Panc1 (cell line): ENCODE measurements around the gene CAV2. TPM values are rescaled to one million over a fixed set of nuclear protein-coding genes. Genes with fewer than 3 reads are reported as not detected.

Source experiments
- ATAC-seq: fragments of 200-7000 bp; cut with Tn5 transposase; 2 replicates; pipeline ENCODE4 v1.9.1; 2020; ENCODE audit warnings: mild to moderate bottlenecking, moderate library complexity
- BruUV-seq: library from RNA; stranded (reverse); fragments of 400-500 nt; replicated peaks from 2 replicates; lab custom pipeline; 2021; lab: Mats Ljungman, UMichigan
- CTCF ChIA-PET: fragments of 300-600 bp; sonication (Branson Sonifier 250); formaldehyde crosslinking; loops from one replicate; lab custom pipeline; 2022; ENCODE audit warnings: antibody characterized with exemption; lab: Charles Lee
- POLR2A ChIA-PET: fragments of 300-600 bp; sonication (Branson Sonifier 250); formaldehyde crosslinking; loops from one replicate; lab custom pipeline; 2022; ENCODE audit warnings: antibody characterized with exemption; lab: Charles Lee
- DNase-seq: peaks from one replicate; pipeline ENCODE4 v3.0.0-alpha.2; 2010; ENCODE audit warnings: low read depth, low spot score
- H3K27ac ChIP-seq: 2 replicates; pipeline ENCODE4 v1.5.1; 2011; ENCODE audit warnings: mild to moderate bottlenecking, low read length, inconsistent platforms
- H3K27me3 ChIP-seq: fragments of 200-500 bp; sonication (Bioruptor generic); 2 replicates; pipeline ENCODE4 v1.6.0; 2014; ENCODE audit warnings: low read length, inconsistent platforms; ENCODE audit not compliant: control insufficient read depth, insufficient read depth
- H3K36me3 ChIP-seq: fragments of 200-500 bp; sonication (Bioruptor generic); 2 replicates; pipeline ENCODE4 v1.5.1; 2014; ENCODE audit warnings: inconsistent platforms, mild to moderate bottlenecking, low read length, moderate library complexity; ENCODE audit not compliant: control insufficient read depth, insufficient read depth
- H3K4me1 ChIP-seq: 2 replicates; pipeline ENCODE4 v1.5.1; 2011; ENCODE audit warnings: inconsistent platforms, mild to moderate bottlenecking, low read length, moderate library complexity; ENCODE audit not compliant: control insufficient read depth, insufficient read depth
- H3K4me3 ChIP-seq, 2 experiments: 2 replicates each; pipeline ENCODE4 v1.5.1; 2011 to 2012; ENCODE audit warnings: low read depth in 2 of 2, low read length in 2 of 2, mild to moderate bottlenecking in 2 of 2, inconsistent platforms in 1 of 2, moderate library complexity in 1 of 2
- H3K9me3 ChIP-seq: fragments of 200-500 bp; sonication (Bioruptor generic); 2 replicates; pipeline ENCODE4 v1.5.1; 2014; ENCODE audit warnings: low read depth, mild to moderate bottlenecking, inconsistent platforms, low read length, moderate library complexity; ENCODE audit not compliant: control insufficient read depth, insufficient read depth
- CTCF ChIP-seq: fragments of 450-650 bp; IDR thresholded peaks from 2 replicates; pipeline ENCODE4 v1.5.1; 2017; ENCODE audit warnings: mild to moderate bottlenecking
- POLR2AphosphoS5 ChIP-seq: IDR thresholded peaks from 2 replicates; pipeline ENCODE4 v1.6.1; 2012; ENCODE audit warnings: mild to moderate bottlenecking, low read depth, low read length, moderate library complexity
- SIN3A ChIP-seq: IDR thresholded peaks from 2 replicates; pipeline ENCODE4 v1.6.1; 2012; ENCODE audit warnings: low read depth, mild to moderate bottlenecking, low read length, moderate library complexity, borderline replicate concordance; ENCODE audit not compliant: insufficient read depth
- TCF7L2 ChIP-seq: IDR thresholded peaks from 2 replicates; pipeline ENCODE4 v1.6.1; 2011; ENCODE audit warnings: mild to moderate bottlenecking, low read depth, low read length, inconsistent platforms
- in situ Hi-C: cut with HindIII; loops from 2 replicates; pipeline ENCODE4 v1.10.0; 2016; ENCODE audit warnings: low sequenced_read_pairs, low pct_unique_long_range_greater_than_20kb
- intact Hi-C: fragments of 100-400 bp; cut with micrococcal nuclease; formaldehyde crosslinking; loops from one replicate; pipeline ENCODE4 v1.10.0; 2022; ENCODE audit not compliant: unreplicated experiment
- total RNA-seq: library from RNA; stranded (reverse); gene quantifications from one replicate; pipeline ENCODE4 v1.2.1, GENCODE V29; 2021; ENCODE audit not compliant: unreplicated experiment
- TF ChIP-seq, protein P1 (sequence below), 2 experiments: IDR thresholded peaks; 2 replicates each; pipeline ENCODE4 v1.6.1; 2011 to 2012; ENCODE audit warnings: low read depth in 2 of 2, control low read depth in 1 of 2, low read length in 1 of 2, mild to moderate bottlenecking in 1 of 2, moderate library complexity in 1 of 2; ENCODE audit not compliant: insufficient read depth in 1 of 2

Gene CAV2
- total RNA-seq, 1 experiment from 2014 or later: 217 TPM

- Histone ChIP-seq H3K4me3 (no peak overlapping the region), H3K9me3 (no peaks in the 10 kb centered on the region), H3K27me3 (no peaks in the 10 kb centered on the region), H3K27ac (no peak overlapping the region; the same call in 1 of the 2 replicates), H3K36me3 (peaks cover 35% of the 10 kb centered on the region), H3K4me1 (peaks cover 68% of the 10 kb centered on the region)
- ChIA-PET CTCF (no interaction called here), POLR2A (no interaction called here)
- in situ Hi-C loops (no loop called here), intact Hi-C loops (no loop called here)
- DNase-seq (no peak), ATAC-seq (no peak)
- TF ChIP-seq POLR2AphosphoS5 (no peak), SIN3A (no peak), TCF7L2 (no peak), CTCF (no peak)
- TF ChIP-seq, protein P1, sequence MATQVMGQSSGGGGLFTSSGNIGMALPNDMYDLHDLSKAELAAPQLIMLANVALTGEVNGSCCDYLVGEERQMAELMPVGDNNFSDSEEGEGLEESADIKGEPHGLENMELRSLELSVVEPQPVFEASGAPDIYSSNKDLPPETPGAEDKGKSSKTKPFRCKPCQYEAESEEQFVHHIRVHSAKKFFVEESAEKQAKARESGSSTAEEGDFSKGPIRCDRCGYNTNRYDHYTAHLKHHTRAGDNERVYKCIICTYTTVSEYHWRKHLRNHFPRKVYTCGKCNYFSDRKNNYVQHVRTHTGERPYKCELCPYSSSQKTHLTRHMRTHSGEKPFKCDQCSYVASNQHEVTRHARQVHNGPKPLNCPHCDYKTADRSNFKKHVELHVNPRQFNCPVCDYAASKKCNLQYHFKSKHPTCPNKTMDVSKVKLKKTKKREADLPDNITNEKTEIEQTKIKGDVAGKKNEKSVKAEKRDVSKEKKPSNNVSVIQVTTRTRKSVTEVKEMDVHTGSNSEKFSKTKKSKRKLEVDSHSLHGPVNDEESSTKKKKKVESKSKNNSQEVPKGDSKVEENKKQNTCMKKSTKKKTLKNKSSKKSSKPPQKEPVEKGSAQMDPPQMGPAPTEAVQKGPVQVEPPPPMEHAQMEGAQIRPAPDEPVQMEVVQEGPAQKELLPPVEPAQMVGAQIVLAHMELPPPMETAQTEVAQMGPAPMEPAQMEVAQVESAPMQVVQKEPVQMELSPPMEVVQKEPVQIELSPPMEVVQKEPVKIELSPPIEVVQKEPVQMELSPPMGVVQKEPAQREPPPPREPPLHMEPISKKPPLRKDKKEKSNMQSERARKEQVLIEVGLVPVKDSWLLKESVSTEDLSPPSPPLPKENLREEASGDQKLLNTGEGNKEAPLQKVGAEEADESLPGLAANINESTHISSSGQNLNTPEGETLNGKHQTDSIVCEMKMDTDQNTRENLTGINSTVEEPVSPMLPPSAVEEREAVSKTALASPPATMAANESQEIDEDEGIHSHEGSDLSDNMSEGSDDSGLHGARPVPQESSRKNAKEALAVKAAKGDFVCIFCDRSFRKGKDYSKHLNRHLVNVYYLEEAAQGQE (IDR thresholded peaks at IDR 0.05; ENCODE audit: insufficient read depth in 1 of 2, low read depth in 2 of 2, low read length in 1 of 2): no peak
- BruUV-seq: no TSS peak
Observed at GRCh38 chr7:116546054-116546453, 46.5 kb downstream of the CAV2 start.

GRCh38 chr7:116546916-116547315 is 47.4 kb downstream of the CAV2 start:
- Histone ChIP-seq H3K27me3 (no peaks in the 10 kb centered on the region), H3K36me3 (peaks cover 33% of the 10 kb centered on the region), H3K9me3 (no peaks in the 10 kb centered on the region), H3K4me1 (peaks cover 68% of the 10 kb centered on the region), H3K4me3 (no peak overlapping the region), H3K27ac (no peak overlapping the region)
- intact Hi-C loops (no loop called here), in situ Hi-C loops (no loop called here)
- BruUV-seq: no TSS peak
- no peak for ATAC-seq
- DNase-seq: no peak
- ChIA-PET CTCF (no interaction called here), POLR2A (interaction anchor here (1.0 kb wide), 1 partner anchor 21 kb away, joined by 3 read pairs; no protein-coding TSS in a partner anchor)
- TF ChIP-seq, protein P1 (IDR thresholded peaks at IDR 0.05; ENCODE audit: insufficient read depth in 1 of 2, low read depth in 2 of 2, low read length in 1 of 2): no peak
- TF ChIP-seq SIN3A (no peak), CTCF (no peak), TCF7L2 (no peak)
